ENCODE data around the gene TSC22D2. TPM values are rescaled to one million over a fixed set of nuclear protein-coding genes. Genes with fewer than 3 reads are reported as not detected.

The TSC22D2 gene
- polyA plus RNA-seq, 1 donor from 2014 or later, result 15.3 TPM

DNA sequence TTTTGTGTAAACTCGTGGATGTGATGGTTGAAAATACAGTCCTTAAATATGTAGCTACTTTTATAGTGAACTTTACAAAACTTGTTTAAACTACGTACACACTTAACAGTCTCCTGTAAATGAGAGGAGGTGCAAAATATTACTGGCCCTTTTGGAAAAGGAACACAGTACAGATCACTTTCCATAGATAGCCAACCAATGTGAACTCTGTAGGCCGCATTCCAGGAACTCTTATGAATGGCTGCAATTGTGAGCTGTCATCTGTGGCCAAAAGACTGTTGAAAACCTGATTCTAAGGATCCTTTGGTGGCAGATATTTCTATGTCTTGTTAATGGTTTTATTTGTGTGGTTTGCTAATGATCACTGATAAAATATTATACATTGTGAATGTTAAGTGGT, 6.2 kb downstream of the TSC22D2 start:
- peak overlapping the region; percentile 88 for H3K4me3 ChIP-seq (ENCODE audit: low read length)
- no peak for TF ChIP-seq EZH2 (IDR thresholded peaks at IDR 0.05; ENCODE audit: borderline replicate concordance, insufficient read depth, low read length, poor library complexity, severe bottlenecking)
- no peak for TF ChIP-seq SMC3 (conservative IDR thresholded peaks at IDR 0.05; ENCODE audit: poor library complexity)
- no peak for TF ChIP-seq RAD21 (conservative IDR thresholded peaks at IDR 0.05)
- TF ChIP-seq, protein P1, sequence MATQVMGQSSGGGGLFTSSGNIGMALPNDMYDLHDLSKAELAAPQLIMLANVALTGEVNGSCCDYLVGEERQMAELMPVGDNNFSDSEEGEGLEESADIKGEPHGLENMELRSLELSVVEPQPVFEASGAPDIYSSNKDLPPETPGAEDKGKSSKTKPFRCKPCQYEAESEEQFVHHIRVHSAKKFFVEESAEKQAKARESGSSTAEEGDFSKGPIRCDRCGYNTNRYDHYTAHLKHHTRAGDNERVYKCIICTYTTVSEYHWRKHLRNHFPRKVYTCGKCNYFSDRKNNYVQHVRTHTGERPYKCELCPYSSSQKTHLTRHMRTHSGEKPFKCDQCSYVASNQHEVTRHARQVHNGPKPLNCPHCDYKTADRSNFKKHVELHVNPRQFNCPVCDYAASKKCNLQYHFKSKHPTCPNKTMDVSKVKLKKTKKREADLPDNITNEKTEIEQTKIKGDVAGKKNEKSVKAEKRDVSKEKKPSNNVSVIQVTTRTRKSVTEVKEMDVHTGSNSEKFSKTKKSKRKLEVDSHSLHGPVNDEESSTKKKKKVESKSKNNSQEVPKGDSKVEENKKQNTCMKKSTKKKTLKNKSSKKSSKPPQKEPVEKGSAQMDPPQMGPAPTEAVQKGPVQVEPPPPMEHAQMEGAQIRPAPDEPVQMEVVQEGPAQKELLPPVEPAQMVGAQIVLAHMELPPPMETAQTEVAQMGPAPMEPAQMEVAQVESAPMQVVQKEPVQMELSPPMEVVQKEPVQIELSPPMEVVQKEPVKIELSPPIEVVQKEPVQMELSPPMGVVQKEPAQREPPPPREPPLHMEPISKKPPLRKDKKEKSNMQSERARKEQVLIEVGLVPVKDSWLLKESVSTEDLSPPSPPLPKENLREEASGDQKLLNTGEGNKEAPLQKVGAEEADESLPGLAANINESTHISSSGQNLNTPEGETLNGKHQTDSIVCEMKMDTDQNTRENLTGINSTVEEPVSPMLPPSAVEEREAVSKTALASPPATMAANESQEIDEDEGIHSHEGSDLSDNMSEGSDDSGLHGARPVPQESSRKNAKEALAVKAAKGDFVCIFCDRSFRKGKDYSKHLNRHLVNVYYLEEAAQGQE (IDR thresholded peaks at IDR 0.05; ENCODE audit: borderline replicate concordance), result no peak
- TF ChIP-seq POLR2AphosphoS5 (IDR thresholded peaks at IDR 0.05), result no peak
- no peak for TF ChIP-seq MXI1 (conservative IDR thresholded peaks at IDR 0.05; ENCODE audit: poor library complexity, severe bottlenecking)
- TF ChIP-seq EP300 (conservative IDR thresholded peaks at IDR 0.05; ENCODE audit: poor library complexity, severe bottlenecking), result no peak
- TF ChIP-seq, protein P2, sequence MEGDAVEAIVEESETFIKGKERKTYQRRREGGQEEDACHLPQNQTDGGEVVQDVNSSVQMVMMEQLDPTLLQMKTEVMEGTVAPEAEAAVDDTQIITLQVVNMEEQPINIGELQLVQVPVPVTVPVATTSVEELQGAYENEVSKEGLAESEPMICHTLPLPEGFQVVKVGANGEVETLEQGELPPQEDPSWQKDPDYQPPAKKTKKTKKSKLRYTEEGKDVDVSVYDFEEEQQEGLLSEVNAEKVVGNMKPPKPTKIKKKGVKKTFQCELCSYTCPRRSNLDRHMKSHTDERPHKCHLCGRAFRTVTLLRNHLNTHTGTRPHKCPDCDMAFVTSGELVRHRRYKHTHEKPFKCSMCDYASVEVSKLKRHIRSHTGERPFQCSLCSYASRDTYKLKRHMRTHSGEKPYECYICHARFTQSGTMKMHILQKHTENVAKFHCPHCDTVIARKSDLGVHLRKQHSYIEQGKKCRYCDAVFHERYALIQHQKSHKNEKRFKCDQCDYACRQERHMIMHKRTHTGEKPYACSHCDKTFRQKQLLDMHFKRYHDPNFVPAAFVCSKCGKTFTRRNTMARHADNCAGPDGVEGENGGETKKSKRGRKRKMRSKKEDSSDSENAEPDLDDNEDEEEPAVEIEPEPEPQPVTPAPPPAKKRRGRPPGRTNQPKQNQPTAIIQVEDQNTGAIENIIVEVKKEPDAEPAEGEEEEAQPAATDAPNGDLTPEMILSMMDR (IDR thresholded peaks at IDR 0.05; ENCODE audit: poor library complexity, severe bottlenecking), result no peak
- TF ChIP-seq TAF1 (IDR thresholded peaks at IDR 0.05; ENCODE audit: low read depth), result no peak

DNA sequence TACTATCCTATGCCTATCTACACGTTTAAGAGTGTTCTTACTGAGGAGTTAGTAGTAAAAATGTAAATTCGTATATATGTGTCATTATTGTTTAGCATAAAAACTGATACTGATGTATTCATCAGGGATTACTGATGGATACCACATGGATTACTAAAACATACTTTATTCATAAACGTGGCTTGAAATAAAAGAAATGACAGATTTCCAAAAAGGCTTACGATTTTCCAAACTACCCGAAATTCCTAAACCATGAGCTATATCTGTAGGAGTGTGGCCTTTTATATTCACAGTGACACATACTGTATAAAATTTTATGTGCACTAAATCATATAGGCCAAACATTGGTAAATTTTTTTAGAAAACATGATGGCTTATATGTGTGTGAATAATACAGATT, 6.9 kb downstream of the TSC22D2 start:
- Histone ChIP-seq H3K27me3 (ENCODE audit: insufficient read depth, low read depth, low read length) (no peaks in the 10 kb centered on the region), H3K9me3 (ENCODE audit: low read length) (no peaks in the 10 kb centered on the region), H2AFZ (ENCODE audit: low read depth, low read length) (no peak overlapping the region), H3K27ac (ENCODE audit: low read length) (no peak overlapping the region), H3K9ac (ENCODE audit: low read length) (no peak overlapping the region), H3K4me3 (ENCODE audit: low read length) (peak overlapping the region; percentile 88), H3K36me3 (ENCODE audit: insufficient read depth, low read length) (no peaks in the 10 kb centered on the region), H4K20me1 (ENCODE audit: insufficient read depth) (peaks cover 35% of the 10 kb centered on the region), H3K9me2 (ENCODE audit: insufficient read depth, low read length) (no peaks in the 10 kb centered on the region), H3K79me2 (replicated peaks; ENCODE audit: insufficient read depth, low read length) (peaks cover 93% of the 10 kb centered on the region), H3K4me2 (ENCODE audit: low read length) (peak overlapping the region; percentile 95), H3F3A (ENCODE audit: insufficient read depth, low read length, poor library complexity, severe bottlenecking) (peaks cover 2% of the 10 kb centered on the region)
- TF ChIP-seq EP300 (conservative IDR thresholded peaks at IDR 0.05; ENCODE audit: poor library complexity, severe bottlenecking), result no peak
- no peak for TF ChIP-seq TAF1 (IDR thresholded peaks at IDR 0.05; ENCODE audit: low read depth)
- TF ChIP-seq POLR2AphosphoS5 (IDR thresholded peaks at IDR 0.05), result no peak
- no peak for TF ChIP-seq MXI1 (conservative IDR thresholded peaks at IDR 0.05; ENCODE audit: poor library complexity, severe bottlenecking)
- no peak for TF ChIP-seq RAD21 (conservative IDR thresholded peaks at IDR 0.05)
- TF ChIP-seq, protein P2 (IDR thresholded peaks at IDR 0.05; ENCODE audit: poor library complexity, severe bottlenecking), result no peak
- TF ChIP-seq, protein P1 (IDR thresholded peaks at IDR 0.05; ENCODE audit: borderline replicate concordance), result no peak

More for the DNA sequence above, 6.2 kb downstream of the TSC22D2 start:
- H3K79me2 ChIP-seq (replicated peaks; ENCODE audit: insufficient read depth, low read length), result peaks cover 86% of the 10 kb centered on the region
- peaks cover 2% of the 10 kb centered on the region for H3F3A ChIP-seq (ENCODE audit: insufficient read depth, low read length, poor library complexity, severe bottlenecking)
- peak overlapping the region; percentile 95 for H3K4me2 ChIP-seq (ENCODE audit: low read length)
- H3K9ac ChIP-seq (ENCODE audit: low read length), result no peak overlapping the region
- H3K36me3 ChIP-seq (ENCODE audit: insufficient read depth, low read length), result no peaks in the 10 kb centered on the region
- no peak overlapping the region for H2AFZ ChIP-seq (ENCODE audit: low read depth, low read length)
- no peaks in the 10 kb centered on the region for H3K9me2 ChIP-seq (ENCODE audit: insufficient read depth, low read length)
- H3K9me3 ChIP-seq (ENCODE audit: low read length), result no peaks in the 10 kb centered on the region
- H4K20me1 ChIP-seq (ENCODE audit: insufficient read depth), result peaks cover 42% of the 10 kb centered on the region
- no peaks in the 10 kb centered on the region for H3K27me3 ChIP-seq (ENCODE audit: insufficient read depth, low read depth, low read length)
- H3K27ac ChIP-seq (ENCODE audit: low read length), result no peak overlapping the region
